Spleen (tissue), 7 donors: ENCODE measurements around the gene YIPF3.
"Not testable (repeated sequence)": the region's sequence is repeated elsewhere in the genome, so short reads cannot be mapped to it uniquely, and the experiment has no call there.

Experiments used
- CTCF ChIP-seq, 11 experiments: fragments of 200-600 bp in 7 of 11; fragments of 450-650 bp in 4 of 11; sonication (generic) in 4 of 11; IDR thresholded peaks in 8 of 11; conservative IDR thresholded peaks in 3 of 11; 1 replicate in 7 of 11; 2 replicates in 4 of 11; pipeline versions ENCODE4 v1.4.0 to v1.8.0; 2016 to 2021; ENCODE audit warnings: antibody characterized with exemption in 11 of 11, inconsistent platforms in 4 of 11, mild to moderate bottlenecking in 1 of 11
- POLR2A ChIP-seq, 3 donors: fragments of 450-650 bp; IDR thresholded peaks; one replicate each; pipeline ENCODE4 v1.5.1; 2017; ENCODE audit warnings: antibody characterized with exemption in 3 of 3, mild to moderate bottlenecking in 1 of 3
- POLR2AphosphoS5 ChIP-seq, 3 donors: sonication (generic); formaldehyde crosslinking; IDR thresholded peaks; one replicate each; pipeline ENCODE4 v1.5.1; 2017; ENCODE audit warnings: antibody characterized with exemption in 3 of 3
- donor health status: DM: no; HTN: no; CAD: no; lungs with moderate emphysema.
- donor health status: DM: no; HTN: no; CAD: no.
- donor health status: DM: no; HTN: no; CAD: no.

DNA sequence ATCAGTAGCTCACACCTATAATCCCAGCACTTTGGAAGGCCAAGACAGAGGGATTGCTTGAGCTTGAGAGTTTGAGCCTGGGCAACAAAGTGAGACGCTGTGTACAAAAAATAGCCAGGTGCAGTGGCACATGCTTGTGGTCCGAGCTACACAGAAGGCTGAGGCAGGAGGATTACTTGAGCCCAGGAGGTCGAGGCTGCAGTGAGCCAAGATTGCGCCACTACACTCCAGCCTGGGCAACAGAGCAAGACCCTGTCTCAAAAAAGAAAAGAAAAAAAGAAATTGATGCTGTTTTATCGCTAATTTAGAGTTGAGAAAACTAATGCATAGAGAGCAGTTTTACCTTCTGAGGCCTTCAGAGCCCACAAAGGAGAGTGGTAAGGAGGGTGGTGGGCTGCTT, 18.4 kb downstream of the YIPF3 start:
- TF ChIP-seq POLR2AphosphoS5 (IDR thresholded peaks at IDR 0.05); CTCF (IDR thresholded peaks at IDR 0.05 in 8 of 11, conservative IDR thresholded peaks at IDR 0.05 in 3 of 11); POLR2A (IDR thresholded peaks at IDR 0.05): not testable (repeated sequence)
